ENCODE data around the gene GPSM3.
"Not testable (repeated sequence)": the region's sequence is repeated elsewhere in the genome, so short reads cannot be mapped to it uniquely, and the experiment has no call there.

The GPSM3 gene

GRCh38 chr6:32202186-32202585, 9.7 kb upstream of the GPSM3 start:
- DNase-seq = no peak

DNA sequence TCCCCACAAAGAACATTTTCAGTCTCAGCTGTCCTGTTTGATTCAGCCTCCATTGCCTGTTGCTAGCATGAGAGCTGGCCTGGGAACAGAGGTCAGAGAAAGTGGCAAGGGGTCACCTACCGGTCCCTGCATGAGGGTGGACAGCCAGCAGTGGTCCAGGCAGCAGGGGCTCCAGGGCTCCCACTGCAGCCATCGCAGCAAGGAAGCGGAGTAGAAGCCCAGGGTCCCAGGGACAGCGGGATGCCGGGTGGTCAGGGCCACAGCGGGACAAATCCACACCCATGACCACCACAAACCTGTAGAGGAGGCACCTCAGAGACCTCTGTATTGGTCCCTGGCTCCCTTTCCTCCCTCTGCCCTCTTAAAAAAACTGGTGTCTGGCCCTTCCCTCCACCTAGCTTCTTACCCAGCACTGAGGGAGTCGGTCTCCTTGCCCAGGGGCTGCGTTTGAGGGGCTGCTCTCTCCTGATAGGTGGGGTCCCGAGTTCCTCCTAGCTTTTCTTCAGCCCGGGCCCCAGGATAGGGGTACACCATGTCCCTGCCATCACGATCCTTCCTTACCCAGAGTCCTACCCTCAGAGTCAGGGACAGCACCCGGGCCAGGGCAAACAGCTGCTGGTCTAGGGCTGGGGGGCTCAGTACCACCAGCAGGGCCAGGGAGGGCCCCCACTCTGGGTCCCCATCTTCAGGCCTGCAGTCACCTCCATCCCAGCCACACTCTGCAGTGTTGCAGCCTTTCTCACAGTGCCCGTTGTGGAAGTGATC, 8.4 kb upstream of the GPSM3 start:
- DNase-seq = no peak

DNA sequence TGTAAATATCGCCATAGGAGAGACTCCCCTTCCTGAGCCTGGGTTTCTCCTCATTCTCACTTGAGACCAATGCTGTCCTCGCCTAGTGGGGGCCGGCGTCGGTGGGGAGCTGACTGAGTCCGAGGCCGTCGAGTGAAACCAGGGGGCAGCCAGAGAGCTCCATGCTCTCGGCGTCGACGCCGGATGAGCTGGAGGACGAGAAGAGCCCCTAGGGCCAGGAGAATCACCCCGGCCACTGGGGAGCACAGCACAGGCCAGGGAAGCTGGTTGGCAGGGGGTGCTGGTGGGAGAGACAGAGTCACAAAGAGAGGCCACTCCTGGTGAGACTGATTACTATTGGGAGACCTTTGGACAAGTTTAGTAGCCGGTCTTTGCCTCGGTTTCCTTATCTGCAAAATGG, 6.4 kb upstream of the GPSM3 start:
- DNase-seq = no peak

DNA sequence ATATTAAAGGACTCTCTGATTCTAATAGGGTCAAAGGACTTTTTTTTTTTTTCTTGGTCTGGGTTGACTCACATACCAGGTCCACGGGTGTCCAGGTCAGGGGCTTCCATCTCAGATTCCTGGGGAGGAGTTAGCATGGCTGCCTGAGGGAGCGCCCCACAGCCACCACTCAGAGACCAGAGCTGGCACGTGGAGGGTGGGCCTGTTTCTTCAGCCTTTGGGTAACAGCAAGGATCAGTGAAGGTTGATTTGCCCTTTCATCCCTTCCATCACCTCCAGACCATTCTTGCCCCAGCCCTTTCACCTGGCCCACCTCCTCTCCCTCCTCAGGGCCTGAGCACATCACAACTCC, 5.9 kb upstream of the GPSM3 start:
- no peak for DNase-seq

- no peak for DNase-seq
Observed at GRCh38 chr6:32196682-32197616, 4.5 kb upstream of the GPSM3 start.

GRCh38 chr6:32195902-32196681, 3.6 kb upstream of the GPSM3 start:
- peak; percentile 52 for DNase-seq

DNA sequence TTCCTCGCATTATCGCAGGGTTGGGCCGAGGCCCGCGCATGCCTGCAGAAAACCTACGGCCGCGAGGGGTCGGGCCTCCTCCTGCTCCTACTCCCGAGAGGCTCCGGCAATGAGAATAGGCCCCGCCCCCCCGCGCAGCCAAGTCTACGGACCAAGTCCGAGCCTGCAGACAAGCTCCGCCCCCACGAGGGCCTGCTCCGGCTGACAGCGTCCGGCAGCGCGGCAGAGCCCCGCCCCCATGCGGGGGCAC, 3.1 kb upstream of the GPSM3 start:
- peak; percentile 100 for DNase-seq

GRCh38 chr6:32194825-32195651, 2.6 kb upstream of the GPSM3 start:
- peak; percentile 61 for DNase-seq

- DNase-seq = no peak
Observed at GRCh38 chr6:32194388-32194787, 1.9 kb upstream of the GPSM3 start.

GRCh38 chr6:32193096-32193495, 653 bp upstream of the GPSM3 start:
- not testable (repeated sequence) for DNase-seq

DNA sequence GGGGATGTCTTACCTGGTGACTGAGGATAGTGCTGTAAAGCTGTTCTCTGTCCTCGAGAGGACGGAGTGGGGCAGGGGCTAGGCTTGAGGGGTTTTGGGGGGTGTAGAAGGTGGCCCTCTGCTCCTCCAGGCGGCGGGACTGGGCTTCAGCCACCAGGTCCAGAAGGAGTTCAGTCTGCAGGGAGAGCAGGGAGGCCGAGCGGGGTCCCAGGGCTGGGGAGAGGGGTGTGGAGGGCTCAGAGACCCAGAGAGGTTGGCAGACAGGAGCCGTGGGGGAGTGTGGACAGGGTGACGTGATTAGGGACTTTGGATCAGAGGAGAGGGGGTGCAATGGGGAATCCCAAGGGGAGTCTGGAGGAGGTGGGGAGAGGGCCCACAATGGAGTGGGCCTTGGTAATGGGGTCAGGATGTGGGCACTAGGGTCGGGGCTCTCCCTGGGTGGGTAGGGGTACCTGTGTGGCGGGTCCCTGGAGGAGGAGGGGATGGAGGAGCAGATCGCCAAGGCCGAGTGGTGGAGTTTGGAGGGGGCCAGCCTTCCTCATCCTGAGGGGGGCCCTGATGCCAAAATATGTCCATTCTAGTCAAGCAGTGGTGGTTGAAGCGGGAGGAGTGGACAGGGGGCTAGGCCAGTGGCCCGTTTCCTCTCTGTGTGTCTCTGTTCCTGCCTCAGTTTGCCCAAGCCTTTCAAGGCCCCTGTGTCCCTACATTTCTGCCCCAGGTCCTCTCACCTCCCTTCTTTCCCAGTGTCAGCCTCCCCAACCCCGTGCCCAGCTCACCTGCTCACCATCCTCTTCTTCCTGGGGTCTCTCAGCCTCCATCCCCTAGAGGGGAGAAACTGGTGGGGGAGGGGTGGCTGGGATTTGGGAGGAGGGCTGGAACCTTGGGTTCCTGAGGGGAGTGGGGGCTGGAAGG, 491 bp downstream of the GPSM3 start:
- DNase-seq = no peak

- DNase-seq = no peak
Observed at GRCh38 chr6:32190911-32191677, 1.3 kb downstream of the GPSM3 start.

GRCh38 chr6:32190054-32190851, 2.2 kb downstream of the GPSM3 start, which contains the start of gene PBX2:
TSS of gene PBX2 (minus strand) at chr6:32190202. CDS start at chr6:32189915, 287 bp downstream.
- DNase-seq = peak; percentile 82

GRCh38 chr6:32189742-32190053, 2.7 kb downstream of the GPSM3 start:
- DNase-seq = no peak

DNA sequence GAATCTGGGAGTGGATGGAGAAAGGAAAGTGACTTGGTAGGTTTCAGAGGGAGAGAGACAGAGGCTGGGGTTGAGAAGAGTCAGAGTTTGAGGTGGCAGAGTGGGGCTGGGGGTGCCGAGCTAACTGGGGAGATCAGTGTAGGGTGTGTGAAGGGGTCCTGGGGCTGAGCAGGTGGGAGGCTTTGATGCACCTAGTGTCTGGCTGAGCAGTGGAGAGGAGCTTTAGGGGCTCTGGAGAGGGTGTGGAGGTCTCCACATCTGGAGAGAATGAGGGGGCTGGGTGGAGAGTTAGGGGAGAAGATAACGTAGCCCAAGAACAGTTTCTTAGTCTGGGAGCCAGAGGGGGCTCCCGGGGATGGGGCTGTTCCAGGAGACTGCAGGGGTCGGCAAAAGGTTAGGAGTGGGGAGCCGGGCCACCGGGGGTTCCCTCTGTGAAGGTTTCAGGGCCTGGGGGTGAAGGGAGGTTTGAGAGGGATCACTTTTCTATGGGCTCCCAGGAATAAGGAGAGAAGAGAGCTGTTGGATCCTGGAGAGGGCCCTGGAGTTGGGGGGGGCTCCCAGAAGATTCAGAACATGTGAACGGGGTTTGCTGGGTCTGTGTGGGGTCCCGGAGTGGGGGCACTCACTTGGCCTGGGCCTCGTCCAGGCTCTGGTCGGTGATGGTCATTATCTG, 3.2 kb downstream of the GPSM3 start:
- DNase-seq = no peak

GRCh38 chr6:32188381-32189068, 3.9 kb downstream of the GPSM3 start:
- no peak for DNase-seq

DNA sequence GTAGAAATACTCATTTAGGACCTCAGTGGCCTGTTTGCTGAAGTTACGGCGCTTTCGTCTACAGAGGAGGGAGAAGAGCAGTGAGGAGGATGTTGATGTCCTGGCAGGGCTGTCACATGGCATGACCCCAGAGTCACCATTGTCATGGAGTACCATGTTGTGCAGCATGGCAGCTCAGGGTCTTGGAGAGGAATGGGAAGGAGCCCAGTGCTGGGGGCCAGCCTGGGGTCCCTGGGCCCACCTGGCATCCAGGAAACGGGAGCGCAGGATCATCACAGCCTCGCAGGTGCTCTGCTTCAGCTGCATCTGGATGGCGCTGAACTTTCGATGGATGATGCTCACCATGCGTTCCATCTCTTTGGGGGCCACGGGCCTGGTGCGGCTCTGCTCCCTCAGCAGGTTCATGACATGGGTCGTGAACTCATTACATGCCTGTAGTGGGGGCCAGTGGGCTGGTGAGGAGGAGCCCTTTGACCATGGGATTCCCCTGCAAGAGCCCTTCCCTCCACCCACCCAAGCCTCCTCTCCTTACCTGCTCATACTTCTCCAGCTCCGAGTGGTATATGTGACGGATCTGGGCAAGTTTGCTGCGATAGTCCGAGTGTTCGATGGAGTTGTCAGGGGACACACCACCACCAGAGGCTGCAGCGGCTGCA, 4.6 kb downstream of the GPSM3 start:
- not testable (repeated sequence) for DNase-seq
